Fibroblast of skin of scalp (primary cell): ENCODE results near the gene C10orf95.
"Not testable (repeated sequence)": the region's sequence is repeated elsewhere in the genome, so short reads cannot be mapped to it uniquely, and the experiment has no call there.

Source experiments
- DNase-seq: peaks from one replicate; pipeline ENCODE4 v3.0.0-alpha.2; 2013

C10orf95 gene

GRCh38 chr10:102465466-102465865 lies 14.1 kb upstream of the C10orf95 start:
- DNase-seq: no peak

DNA sequence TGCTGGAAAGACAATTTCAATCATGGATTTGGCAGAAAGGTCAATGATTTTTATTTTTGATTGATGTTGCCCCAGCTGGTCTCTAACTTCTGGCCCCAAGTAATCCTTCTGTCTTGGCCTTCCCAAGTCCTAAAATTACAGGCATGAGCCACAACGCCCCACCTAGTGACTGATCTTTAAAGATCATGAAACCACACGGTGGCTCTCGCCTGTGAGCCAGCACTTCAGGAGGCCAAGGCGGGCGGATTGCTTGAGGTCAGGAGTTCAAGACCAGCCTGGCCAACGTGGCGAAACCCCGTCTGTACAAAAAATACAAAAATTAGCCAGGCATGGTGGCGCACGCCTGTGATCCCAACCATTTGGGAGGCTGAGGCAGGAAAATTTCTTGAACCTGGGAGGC lies 12.6 kb upstream of the C10orf95 start:
- no peak for DNase-seq

DNA sequence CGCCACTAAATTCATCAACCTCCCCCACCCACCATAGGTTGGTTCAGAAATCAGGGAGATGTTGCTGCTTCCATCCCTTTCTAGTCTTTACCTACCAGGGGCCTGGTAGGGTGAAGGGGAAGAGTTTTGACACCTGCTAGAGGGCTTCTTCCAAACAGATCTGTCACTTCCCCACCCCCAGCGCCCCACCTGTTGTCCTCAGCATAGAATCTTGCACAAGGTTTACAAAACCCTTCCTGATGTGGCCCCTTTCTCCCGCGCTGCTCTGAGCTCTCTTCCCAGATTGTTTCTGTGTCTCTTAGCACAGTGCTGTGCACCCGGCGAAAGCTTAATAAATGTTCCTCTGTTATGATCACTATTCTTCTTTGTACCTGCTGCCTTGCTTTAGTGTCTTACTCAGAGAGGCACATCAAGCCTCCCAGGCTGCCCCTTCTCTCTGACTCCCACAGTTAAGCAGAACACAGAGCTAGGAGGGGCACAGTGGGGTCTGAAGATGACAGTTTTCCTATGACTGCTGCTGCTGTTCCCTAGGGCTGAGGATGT lies 11.2 kb upstream of the C10orf95 start:
- no peak for DNase-seq

DNA sequence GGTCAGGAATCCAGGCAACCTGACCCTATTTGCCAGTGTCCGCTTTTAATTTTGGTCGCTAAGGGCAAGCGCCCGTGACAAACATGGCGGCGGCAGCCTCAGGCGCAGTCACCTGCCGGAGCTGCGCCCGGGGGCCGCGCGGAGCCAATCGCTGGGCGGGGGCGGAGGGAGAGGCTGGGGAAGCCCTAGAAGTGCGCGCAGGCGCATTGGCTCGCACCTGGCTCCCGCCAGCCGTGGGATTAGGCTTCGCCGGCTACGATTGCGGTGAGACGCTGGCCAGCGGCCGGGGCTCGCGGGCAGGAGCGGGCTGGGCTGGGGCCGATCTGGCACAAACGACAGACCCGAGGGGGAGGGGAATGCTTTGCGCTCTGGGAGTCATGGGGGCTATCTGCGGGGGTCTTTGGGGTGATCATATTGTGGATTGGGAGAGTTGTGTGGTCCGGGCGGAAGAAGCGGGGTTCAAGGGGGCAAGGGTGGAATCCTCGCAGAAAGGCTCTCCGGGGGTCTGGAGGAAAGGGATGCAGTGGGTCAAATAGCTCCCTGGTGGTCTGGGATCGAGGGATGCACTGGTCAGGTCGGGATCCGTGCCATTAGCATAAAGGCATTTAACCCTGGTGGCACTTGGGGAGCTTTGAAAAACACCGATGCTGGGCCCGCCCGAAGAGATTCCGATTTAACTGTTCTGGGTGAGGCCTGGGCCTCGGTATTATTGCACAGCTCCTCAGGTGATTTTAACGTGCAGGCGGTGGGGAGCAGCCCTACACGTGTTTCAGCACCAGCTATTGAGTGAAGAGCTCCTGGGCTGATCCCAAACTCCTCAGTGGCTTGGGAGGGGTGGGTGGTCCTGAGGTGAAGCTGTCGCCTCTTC lies 10.1 kb upstream of the C10orf95 start:
- DNase-seq: peak; percentile 76

- DNase-seq: no peak
Observed at GRCh38 chr10:102460836-102461186, 9.5 kb upstream of the C10orf95 start.

DNA sequence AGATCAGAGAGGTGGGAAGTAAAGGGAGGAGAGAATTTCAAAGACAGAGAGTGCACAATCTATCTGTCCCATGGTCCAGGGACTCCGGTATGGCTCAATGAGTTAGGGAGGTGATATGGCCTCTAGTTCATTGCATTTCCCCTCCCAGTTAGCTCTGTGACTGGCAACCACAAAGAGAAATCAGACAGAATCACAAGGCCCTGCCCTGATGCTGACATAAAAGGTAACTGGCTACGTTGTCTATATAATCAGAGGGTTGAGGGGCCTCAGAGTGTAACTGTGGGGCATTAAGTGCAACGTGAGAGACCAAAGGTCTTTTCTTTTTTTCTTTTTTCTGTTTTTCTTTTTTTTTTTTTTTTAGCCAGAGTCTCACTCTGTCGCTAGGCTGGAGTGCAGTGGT lies 7.3 kb upstream of the C10orf95 start:
- DNase-seq: no peak

- no peak for DNase-seq
Observed at GRCh38 chr10:102457591-102458150, 6.3 kb upstream of the C10orf95 start.

DNA sequence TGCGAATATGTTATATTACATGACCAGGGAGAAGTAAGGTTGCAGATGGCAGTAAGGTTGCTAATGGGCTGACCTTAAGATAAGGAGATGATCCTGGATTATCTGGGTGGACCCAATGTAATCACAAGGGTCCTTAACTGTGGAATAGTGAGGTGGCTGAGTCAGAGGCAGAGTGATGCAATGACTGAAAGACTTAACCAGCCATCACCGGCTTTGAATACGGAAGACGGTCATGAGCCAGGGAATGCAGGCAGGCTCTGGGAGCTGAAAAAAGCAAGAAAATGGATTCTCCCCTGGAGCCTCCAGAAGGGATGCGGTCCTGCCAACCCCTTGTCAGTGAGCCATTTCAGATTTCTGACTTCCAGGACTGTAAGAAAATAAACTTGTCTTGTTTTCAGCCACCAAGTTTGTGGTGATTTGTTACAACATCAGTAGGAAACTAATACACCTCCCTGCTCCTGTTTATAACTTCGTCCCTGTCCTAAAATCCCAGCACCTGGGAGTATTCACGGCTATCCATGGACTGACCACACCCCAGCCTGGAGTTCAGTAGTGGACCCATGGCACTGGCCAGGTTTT lies 4.6 kb upstream of the C10orf95 start:
- peak; percentile 85 for DNase-seq

- not testable (repeated sequence) for DNase-seq
Observed at GRCh38 chr10:102454662-102455487, 3.5 kb upstream of the C10orf95 start.

GRCh38 chr10:102453502-102453901 lies 2.2 kb upstream of the C10orf95 start:
- DNase-seq: no peak

- DNase-seq: peak; percentile 61
Observed at GRCh38 chr10:102452672-102453340, 1.5 kb upstream of the C10orf95 start.

- DNase-seq: peak; percentile 84
Observed at GRCh38 chr10:102450374-102451104, 804 bp downstream of the C10orf95 start.

GRCh38 chr10:102450124-102450373 lies 1.3 kb downstream of the C10orf95 start:
- no peak for DNase-seq

DNA sequence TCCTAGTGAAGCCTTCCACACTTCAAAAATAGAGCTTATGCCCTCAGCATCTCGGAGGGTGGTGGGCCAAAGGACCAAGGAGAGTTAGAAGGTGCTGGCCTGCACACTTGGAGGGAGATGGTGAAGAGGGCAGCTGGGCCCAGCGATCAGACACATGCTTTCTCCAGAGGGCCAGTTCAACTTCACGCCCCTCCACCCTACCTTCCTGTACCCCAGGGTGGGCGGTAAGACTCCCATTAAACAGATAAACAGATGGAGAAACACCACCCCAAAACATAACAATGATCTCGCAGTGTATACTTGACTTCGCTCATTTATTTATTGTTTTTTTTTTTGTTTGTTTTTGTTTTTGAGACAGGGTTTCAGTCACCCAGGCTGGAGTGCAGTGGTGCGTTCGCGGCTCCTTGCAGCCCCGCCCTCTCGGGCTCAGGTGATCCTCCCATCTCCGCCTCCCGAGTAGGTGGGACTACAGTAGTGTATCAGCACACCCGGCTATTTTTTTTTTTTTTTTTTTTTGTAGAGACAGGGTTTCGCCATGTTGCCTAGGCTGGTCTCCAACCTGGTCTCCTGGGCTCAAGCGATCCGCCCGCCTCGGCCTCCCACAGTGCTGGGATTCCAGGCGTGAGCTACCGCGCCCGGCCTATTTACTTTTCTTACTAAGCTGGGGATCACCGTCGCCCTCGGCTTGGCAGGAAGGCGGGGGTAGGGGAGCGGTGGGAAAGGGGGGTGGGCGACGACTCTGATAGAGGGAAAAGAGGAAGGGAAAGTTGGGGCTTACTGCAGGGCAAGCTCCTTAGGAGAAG lies 1.8 kb downstream of the C10orf95 start:
- peak; percentile 27 for DNase-seq

DNA sequence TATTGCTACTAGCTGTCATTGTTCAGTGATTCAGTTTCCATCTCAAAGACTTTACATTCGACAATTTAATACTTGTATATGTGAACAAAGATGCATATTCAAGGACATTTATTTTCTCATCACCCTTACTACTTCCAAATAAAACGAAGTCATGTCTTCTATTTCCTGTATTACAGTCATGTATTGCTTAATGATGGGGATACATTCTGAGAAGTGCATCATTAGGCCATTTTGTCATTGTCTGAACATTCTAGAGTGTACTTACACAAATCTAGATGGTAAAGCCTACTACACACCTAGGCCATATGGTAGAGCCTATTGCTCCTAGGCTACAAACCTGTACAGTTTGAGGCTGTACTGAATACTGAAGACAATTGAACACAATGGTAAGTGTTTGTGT lies 6.5 kb downstream of the C10orf95 start:
- DNase-seq: no peak

DNA sequence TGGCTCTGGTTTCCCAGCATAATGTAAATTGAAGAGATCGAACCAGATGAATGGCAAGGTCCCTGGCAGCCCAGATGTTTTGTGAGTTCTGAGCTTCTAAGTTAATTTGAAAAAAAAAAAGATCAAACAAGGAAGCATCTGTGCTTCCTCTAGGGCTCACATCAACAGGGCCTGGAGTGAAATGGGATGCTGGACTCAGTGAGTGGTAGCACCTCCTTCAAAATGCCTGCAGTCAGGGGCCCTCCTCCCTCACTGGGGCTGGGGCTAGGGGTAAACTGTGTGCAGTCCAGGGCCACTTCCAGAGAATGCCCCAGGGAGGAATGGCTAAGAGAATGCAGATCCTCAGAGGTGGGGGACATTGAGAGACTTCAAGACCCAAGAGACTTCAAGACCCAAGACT lies 13.0 kb downstream of the C10orf95 start:
- no peak for DNase-seq

DNA sequence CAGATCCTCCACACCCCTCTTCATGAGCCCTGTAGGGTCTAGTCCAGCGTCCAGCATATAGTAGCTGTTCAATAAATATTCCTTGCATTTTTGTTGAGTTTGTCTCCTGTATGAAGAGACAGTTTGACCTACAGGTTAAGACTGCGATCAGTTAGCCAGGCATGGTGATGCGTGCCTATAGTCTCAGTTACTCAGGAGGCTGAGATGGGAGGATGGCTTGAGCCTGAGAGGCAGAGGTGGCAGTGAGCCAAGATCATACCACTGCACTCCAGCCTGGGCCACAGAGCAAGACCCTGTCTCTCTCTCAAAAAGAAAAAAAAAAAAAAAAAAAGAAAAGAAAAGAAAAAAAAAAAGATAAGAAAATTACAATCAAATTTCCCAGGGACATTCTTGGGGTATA lies 13.8 kb downstream of the C10orf95 start:
- no peak for DNase-seq

DNA sequence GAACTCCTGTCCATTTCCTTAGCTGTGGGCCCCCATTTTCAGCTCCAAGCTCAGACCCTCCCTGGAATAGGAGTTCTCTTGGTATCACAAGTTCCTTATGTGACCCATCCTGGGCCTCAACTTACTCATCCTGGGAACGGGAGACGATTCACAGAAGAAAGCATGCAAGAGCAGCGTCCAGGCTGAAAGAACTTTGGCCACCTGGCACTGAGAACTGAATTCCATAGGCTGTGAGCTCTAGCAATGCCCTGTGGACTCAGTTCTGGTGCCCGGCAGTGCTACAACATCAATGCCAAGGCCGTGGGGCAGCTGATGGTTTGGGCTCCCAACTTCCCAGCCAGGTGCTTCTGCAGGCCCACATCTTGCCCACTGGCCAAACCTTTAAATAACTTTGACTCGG lies 15.0 kb downstream of the C10orf95 start:
- DNase-seq: no peak

DNA sequence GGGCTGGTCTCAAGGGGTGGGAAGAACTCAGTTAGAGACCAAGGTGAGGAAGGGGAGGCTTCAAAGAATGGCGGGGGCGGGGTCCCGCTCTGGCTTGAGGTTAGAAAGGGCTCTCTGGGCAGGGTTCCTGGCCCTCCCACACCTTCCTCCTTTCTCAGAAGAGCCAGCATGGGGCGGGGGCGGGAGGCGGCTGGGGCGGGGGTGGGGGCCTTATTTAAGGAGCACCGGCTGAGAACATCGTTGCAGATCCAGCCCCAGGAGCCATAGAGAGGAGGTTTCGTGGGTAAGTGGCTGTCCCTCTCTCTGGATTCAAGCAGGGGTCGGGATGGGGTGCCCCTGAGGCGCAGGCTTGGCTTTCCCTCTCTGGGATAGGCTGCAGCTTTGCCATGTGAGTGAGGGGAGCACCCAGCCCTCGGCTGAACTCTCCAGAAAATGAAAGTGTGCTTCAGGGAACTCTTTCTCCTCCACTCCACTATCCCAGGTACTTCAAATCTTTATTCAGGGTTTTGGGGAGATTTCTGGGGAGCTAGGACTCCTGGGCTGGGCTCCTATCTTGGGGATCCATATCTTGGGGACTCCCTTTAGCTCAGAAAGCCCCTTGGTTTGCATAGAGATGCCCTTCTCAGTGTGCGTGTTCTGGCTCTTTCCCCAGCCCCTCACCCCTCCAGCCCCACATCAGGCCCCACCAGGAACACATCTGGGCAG lies 15.7 kb downstream of the C10orf95 start:
- DNase-seq: no peak

DNA sequence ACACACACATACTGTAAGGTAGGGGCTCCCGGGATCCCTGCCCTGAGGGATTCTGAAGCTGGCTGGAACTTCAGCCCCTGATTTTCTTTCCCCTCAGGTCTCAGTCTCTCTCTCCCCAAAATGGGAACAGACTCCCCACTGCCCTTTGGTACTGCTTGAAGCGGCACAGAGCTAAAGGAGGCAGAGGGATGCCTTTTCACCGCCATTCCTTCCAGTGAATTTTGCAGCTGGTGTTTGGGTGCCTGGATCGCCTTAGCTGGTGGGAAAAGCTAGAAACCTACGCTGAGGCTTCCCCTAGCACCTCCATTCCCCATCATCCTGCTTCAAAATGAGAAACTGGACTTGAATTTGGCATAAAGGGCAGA lies 16.2 kb downstream of the C10orf95 start:
- no peak for DNase-seq
